GM19324 (cell line): ENCODE results near the gene MTFR1L.

Experiments
- ATAC-seq: cut with Tn5 transposase; IDR thresholded peaks from one replicate; pipeline ENCODE4 v1.9.1; 2021; ENCODE audit warnings: mild to moderate bottlenecking, moderate library complexity; ENCODE audit not compliant: unreplicated experiment, low FRiP score

MTFR1L gene

GRCh38 chr1:25787760-25788166 is 32.0 kb upstream of the MTFR1L start:
- no peak for ATAC-seq

GRCh38 chr1:25790472-25790871 is 29.3 kb upstream of the MTFR1L start:
- ATAC-seq, result no peak

GRCh38 chr1:25792115-25792514 is 27.6 kb upstream of the MTFR1L start:
- ATAC-seq, result no peak

- ATAC-seq, result no peak
Observed at GRCh38 chr1:25793585-25794170, 26.1 kb upstream of the MTFR1L start.

DNA sequence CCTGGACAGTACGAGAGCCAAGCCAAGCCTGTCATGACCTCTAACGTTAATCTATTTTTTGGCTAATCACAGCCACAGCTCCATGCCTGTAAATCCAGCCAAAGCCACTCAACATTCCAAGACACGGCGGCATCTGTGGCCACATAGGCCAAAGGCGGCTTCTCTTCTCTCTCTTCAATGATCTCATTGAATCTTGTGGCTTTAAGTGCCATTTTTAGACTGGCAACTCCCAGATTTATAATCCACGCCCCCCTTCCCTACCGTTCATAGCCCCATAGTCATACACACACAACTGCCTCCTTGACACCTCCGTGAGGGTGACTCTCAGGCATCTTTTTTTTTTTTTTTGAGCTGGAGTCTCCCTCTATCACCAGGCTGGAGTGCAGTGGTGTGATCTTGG is 25.4 kb upstream of the MTFR1L start:
- no peak for ATAC-seq

GRCh38 chr1:25795211-25795610 is 24.5 kb upstream of the MTFR1L start:
- no peak for ATAC-seq

DNA sequence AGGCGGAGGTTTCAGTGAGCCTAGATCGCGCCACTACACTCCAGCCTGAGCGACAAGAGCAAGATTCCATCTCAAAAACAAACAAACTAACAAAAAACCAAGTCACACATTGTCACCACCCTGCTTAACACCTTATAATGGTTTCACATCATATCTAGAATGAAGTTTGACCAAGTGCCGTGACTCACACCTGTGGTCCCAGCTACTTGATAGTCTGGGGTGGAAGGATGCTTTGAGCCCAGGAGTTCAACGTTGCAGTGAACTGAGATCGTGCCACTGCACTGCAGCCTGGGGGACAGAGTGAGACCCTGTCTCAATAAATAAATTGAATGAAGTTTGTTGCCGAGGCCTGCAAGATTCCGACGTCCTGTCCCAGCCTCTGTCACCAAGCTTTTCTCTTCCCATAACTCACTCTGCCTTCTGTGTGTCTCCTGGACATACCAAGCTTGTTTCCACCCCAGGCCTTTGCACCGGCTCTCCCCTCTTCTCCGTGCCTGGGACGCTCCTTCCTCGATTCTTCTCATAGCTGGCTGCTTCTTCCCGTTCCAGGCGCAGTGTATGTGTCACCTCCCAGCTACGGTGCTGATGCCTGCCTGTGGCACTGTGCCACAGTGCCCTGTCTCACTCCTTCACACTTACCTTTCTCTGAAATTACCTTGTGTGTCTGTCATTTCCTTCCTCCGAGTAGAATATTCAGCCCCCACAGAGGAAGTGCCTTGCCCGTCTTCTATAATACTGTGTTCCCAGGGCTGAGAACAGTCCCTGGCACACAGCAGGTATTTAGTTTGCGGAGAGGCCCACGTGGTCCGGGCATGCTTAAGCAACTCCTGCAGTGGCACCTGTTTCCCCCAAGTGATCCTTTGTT is 23.6 kb upstream of the MTFR1L start:
- no peak for ATAC-seq

DNA sequence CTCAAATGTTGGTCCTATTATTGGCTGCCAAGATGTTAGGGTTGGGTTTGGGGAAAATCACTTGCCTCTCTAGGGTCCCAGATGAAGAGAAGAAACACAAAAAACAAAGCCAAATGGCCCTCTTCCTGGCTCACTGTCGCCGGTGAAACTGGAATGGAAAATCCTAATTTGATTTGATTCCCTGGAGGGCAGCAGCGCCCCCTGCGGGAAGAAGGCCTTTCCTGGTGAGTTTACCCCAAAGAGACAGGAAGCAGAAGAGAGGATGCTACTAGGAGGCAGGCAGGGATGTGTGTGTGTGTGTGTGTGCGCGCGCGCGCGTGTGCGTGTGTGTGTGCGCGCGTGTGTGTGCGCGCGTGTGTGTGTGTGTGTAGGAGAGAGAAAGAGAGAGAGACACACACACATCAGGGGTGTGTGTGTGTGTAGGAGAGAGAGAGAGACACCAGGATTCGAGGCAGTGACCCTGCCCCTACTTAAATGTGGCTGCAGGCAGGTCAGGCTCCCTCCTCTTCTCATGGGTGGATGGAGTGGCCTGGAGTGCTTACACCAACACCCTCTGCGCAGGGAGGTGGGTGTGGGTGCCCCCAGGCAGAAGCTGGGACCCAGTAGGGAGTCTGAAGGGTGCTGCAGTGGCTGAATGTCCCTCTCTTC is 22.8 kb upstream of the MTFR1L start:
- ATAC-seq, result no peak

- ATAC-seq, result no peak
Observed at GRCh38 chr1:25797939-25798338, 21.8 kb upstream of the MTFR1L start.

DNA sequence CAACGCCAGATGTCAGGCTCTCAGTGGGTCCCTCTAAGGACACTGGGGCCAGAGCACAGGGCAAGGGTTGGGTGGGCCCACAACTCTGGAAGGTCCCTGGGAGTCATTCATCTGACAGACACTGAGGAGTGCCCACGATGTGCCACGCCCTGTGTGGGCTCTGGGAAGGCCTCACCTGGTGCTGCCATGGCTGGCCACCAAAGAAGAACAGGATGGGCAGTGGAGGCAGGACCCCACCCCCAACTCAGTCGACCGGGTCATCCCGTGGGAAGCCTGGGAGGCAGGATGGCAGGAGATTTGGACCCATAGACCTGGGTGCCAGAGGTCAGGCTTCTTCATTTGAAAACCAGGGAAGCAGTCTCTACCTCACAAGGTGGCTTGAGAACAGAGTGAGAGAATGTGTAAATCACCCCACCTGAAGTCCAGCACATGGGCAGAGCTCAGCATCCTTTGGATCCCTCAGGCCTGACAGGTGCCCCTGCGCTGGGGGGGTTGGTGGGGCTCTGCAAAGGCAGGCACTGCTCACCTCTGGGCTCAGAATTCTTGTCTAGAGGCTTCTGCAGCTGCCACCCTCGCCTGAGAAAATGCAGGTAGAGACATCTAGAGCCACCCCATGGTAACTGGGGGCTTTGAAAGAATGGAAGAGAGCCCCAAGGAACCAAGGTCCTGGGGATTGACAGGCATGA is 20.9 kb upstream of the MTFR1L start:
- ATAC-seq, result no peak

DNA sequence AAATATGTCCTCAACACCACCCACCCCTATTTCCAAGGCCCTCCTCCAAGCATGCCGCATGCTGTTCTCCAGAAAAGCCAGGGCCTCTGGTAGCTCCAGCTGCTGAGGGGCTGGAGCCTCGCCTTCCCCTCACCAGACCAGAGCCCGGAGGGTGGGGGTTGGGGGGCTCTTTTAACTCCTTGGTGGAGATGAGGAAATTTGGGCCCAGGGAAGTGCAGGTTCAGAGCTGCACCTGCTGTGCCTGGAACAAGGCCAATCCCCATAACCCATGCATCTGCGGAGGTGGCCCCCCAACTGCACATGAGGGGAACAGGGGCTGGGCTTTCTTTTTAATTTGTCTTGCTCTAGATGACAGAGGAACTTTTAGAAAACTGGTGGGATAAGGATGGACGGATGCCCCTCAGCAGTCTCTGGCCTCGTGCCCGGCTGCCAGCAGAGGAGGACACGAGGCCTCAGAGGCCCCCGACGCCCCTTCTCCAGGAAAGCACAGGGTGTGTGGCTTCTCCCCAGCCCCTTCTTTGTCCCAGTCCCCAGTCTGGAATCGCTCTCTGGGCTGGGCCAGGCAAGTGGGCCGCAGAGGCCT is 20.3 kb upstream of the MTFR1L start:
- ATAC-seq, result no peak

DNA sequence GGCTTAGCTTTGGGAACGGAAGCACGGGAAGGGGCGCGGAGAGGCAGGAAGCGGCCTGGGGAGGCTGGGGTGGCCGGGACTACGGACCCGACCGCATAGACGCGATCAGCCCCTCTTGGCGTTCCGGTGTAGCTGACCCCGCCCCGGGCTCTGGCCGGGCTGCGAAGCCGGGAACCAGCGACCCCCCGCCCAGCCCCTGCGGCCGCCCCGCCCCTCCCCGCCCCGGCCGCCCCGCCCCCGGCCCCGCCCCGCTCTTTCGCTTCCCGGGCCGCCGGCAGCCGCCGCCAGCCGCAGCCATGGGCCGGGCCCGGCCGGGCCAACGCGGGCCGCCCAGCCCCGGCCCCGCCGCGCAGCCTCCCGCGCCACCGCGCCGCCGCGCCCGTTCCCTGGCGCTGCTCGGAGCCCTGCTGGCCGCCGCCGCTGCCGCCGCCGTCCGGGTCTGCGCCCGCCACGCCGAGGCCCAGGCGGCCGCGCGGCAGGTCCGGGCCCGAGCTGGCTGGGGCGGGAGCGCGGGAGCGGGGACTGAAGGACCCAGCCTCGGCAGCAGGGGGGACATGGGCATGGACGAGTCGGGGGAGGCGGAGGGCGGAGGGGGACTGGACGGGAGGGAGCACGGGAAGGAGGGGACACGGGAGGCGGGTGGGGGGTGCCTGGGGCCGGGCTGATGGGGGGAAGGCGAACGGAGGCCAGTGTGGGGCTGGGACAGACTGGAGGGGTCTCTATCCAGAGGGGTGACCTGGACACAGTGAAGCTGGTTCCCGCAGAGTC is 19.6 kb upstream of the MTFR1L start, which contains the start of gene SELENON:
Gene SELENON (plus strand): TSS at position 259 of the 768 bp plus-strand sequence. CDS start 38 bp downstream, at position 297.
- no peak for ATAC-seq

- no peak for ATAC-seq
Observed at GRCh38 chr1:25800703-25801377, 18.9 kb upstream of the MTFR1L start.

- no peak for ATAC-seq
Observed at GRCh38 chr1:25802915-25803314, 16.8 kb upstream of the MTFR1L start.

DNA sequence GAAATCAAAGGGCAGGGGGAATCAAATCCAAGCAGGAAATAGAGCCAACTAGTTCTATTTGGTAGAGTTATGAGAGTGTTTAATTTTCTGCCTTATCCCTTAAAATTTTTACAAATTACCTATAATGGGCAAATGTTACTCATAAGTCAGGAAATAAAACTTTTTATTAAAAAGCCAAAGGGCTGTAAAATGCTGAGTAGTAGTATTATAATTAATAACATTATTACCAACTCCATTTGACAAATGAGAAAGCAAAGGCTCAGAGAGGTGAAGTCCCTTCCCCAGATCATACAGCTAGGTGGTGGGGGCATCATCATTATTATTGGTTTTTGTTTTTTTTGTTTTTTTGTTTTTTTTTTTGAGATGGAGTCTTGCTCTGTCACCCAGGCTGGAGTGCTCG is 16.4 kb upstream of the MTFR1L start:
- ATAC-seq, result no peak

DNA sequence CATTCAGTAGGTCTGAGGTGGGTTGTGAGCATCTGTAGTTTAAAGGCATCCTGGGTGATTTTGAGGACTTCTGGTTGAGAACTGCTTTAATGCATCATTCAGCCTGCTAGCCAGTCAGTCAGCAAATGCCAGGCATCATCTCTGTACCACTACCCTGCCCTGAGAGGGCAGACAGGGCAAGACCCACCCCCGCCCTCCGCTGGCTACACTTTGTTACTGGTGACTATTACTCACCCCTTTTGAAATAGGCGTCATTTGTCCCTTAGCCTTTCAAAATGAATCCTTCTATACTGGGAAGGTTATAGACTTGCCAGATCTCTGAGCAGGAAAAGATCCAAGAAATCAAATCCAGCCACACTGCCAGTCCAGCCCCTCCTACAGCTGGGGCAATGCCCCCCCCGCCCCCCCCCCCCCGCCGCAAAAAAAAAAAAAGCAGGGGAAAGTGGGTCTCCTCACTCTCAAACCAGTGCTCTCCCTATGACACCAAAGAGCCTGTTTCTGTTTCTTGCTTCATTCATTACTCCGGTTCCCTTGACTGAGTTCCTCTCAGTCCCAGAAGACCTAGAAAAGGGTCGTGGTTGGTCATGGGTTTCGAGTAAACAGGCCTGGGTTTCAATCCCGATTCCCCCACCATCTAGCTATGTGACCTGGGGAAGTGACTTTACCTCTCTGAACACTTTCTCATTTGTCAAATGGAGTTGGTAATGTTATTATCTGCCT is 15.3 kb upstream of the MTFR1L start:
- no peak for ATAC-seq

DNA sequence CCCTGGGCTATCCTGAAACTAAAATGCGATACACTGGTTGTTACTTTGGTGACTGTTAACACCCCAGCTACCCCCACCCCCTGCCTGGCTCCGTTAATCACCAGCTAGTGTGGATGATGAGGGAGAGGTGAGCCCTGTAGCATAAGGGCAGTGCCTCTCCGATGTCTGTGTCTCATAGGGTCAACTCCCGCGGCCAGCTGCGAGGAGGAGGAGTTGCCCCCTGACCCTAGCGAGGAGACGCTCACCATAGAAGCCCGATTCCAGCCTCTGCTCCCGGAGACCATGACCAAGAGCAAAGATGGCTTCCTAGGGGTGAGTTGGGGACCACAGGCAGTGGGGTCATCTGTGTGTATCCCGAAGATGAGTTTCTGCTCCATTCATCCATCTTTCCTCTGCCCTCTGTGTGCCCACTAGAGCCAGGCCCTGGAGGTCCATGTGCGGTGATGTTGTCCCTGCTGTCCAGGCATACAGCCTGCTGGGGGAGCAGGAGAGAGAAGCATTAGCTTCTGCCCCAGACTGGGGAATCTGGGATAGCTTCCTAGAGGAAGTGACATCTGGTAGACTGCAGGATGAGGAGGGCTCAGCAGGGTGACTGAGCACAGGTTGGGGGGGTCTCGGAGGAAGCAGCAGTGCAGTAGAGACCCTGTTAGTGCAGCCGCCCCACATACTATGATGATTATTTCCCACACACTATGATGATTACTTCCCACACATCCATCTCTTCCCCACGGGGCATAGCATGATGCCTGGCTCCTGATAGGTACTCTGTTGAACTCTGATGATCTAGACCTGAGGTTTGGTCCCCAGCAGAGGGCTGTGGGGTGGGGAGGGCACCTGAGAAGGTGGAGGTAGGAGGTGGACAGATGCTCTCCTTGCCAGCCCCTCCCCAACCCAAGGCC is 14.5 kb upstream of the MTFR1L start:
- ATAC-seq, result no peak

- no peak for ATAC-seq
Observed at GRCh38 chr1:25805863-25806225, 13.9 kb upstream of the MTFR1L start.
